GM23338 (cell line): ENCODE measurements around the gene FAM81A.

Experiments
- CREB1 ChIP-seq: fragments of 250-450 bp; sonication (Bioruptor Pico); IDR thresholded peaks from 2 replicates; pipeline ENCODE4 v1.5.0; 2020; ENCODE audit warnings: low read depth, mild to moderate bottlenecking, moderate library complexity
- ETS1 ChIP-seq: IDR thresholded peaks from 2 replicates; pipeline ENCODE4 v1.6.1; 2016; ENCODE audit warnings: antibody characterized with exemption
- EZH2 ChIP-seq: fragments of 200-600 bp; sonication (generic); IDR thresholded peaks from one replicate; pipeline ENCODE4 v1.8.0; 2017; ENCODE audit warnings: antibody characterized with exemption, mild to moderate bottlenecking, low read depth; ENCODE audit not compliant: unreplicated experiment
- EZH2phosphoT487 ChIP-seq: fragments of 200-600 bp; sonication (generic); IDR thresholded peaks from one replicate; pipeline ENCODE4 v1.8.1; 2018; ENCODE audit warnings: antibody characterized with exemption; ENCODE audit not compliant: unreplicated experiment
- JUNB ChIP-seq: IDR thresholded peaks from one replicate; pipeline ENCODE4 v1.6.1; 2016; ENCODE audit warnings: antibody characterized with exemption; ENCODE audit not compliant: unreplicated experiment
- POLR2AphosphoS5 ChIP-seq: IDR thresholded peaks from 2 replicates; pipeline ENCODE4 v1.6.1; 2016; ENCODE audit warnings: antibody characterized with exemption, low read depth
- REST ChIP-seq: IDR thresholded peaks from one replicate; pipeline ENCODE4 v1.6.1; 2018; ENCODE audit warnings: antibody characterized with exemption; ENCODE audit not compliant: unreplicated experiment
- TF ChIP-seq, protein P1 (sequence below), 2 experiments: fragments of 200-600 bp in 1 of 2; sonication (generic) in 1 of 2; conservative IDR thresholded peaks; 2 replicates each; pipeline versions ENCODE4 v1.5.1 to v1.6.1; 2016 to 2017; ENCODE audit warnings: antibody characterized with exemption in 2 of 2, low read depth in 2 of 2, mild to moderate bottlenecking in 2 of 2, moderate library complexity in 1 of 2

DNA sequence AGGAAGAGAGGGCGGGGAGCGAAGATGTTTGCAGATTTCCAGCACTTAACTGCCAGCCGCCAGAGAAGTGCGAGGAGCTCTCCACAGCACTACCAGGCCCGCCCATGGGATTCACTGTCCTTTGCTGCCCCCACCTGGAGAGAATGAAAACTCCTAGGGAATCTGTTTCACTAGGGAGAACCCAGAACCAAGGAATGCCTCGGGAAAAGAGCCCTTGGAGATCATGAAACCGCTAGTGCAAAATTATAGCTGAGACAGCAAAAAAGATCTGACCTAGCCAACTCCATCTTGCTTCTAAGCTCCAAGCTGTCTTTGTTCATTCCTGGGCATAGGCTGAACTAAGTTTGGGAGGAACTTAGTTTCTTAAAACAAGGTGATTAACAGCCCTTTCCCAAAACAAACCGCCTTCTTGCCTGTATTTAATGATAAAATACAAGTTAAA lies 91.0 kb downstream of the FAM81A start:
- TF ChIP-seq, protein P1, sequence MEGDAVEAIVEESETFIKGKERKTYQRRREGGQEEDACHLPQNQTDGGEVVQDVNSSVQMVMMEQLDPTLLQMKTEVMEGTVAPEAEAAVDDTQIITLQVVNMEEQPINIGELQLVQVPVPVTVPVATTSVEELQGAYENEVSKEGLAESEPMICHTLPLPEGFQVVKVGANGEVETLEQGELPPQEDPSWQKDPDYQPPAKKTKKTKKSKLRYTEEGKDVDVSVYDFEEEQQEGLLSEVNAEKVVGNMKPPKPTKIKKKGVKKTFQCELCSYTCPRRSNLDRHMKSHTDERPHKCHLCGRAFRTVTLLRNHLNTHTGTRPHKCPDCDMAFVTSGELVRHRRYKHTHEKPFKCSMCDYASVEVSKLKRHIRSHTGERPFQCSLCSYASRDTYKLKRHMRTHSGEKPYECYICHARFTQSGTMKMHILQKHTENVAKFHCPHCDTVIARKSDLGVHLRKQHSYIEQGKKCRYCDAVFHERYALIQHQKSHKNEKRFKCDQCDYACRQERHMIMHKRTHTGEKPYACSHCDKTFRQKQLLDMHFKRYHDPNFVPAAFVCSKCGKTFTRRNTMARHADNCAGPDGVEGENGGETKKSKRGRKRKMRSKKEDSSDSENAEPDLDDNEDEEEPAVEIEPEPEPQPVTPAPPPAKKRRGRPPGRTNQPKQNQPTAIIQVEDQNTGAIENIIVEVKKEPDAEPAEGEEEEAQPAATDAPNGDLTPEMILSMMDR (conservative IDR thresholded peaks at IDR 0.05; ENCODE audit: low read depth in 2 of 2) = peak; percentile 83 to 90
- TF ChIP-seq EZH2phosphoT487 (no peak), REST (no peak), EZH2 (no peak), POLR2AphosphoS5 (no peak), JUNB (no peak), ETS1 (no peak), CREB1 (no peak)
